OCI-LY7 (cell line): ENCODE measurements around the gene FYN. TPM values are rescaled to one million over a fixed set of nuclear protein-coding genes. Genes with fewer than 3 reads are reported as not detected.

Experiments
- BruUV-seq: library from RNA; stranded (reverse); fragments of 400-500 nt; replicated peaks from 2 replicates; lab custom pipeline; 2021; lab: Mats Ljungman, UMichigan
- CTCF ChIA-PET: fragments of 300-600 bp; sonication (Branson Sonifier 250); formaldehyde crosslinking; loops from one replicate; lab custom pipeline; 2022; ENCODE audit warnings: antibody characterized with exemption; ENCODE audit not compliant: unreplicated experiment; lab: Charles Lee
- POLR2A ChIA-PET: fragments of 300-600 bp; sonication (Branson Sonifier 250); formaldehyde crosslinking; loops from one replicate; lab custom pipeline; 2022; ENCODE audit warnings: antibody characterized with exemption; lab: Charles Lee
- DNase-seq: peaks from one replicate; pipeline ENCODE4 v3.0.0-alpha.2; 2015; ENCODE audit warnings: low spot score
- H2AFZ ChIP-seq: fragments of 200-600 bp; sonication (generic), shearing (Covaris generic); 2 replicates; pipeline ENCODE4 v1.6.1; 2014; ENCODE audit warnings: mild to moderate bottlenecking, antibody characterized with exemption, low read length, moderate library complexity
- H3K27ac ChIP-seq: fragments of 200-600 bp; sonication (generic); 2 replicates; pipeline ENCODE4 v1.5.1; 2014; ENCODE audit warnings: mixed run types, low read depth, mild to moderate bottlenecking, moderate library complexity, low read length, inconsistent platforms; ENCODE audit not compliant: poor library complexity, severe bottlenecking
- H3K36me3 ChIP-seq: fragments of 200-600 bp; sonication (generic); 2 replicates; pipeline ENCODE4 v1.6.1; 2014; ENCODE audit warnings: mild to moderate bottlenecking, antibody characterized with exemption, low read length, moderate library complexity, mixed read lengths; ENCODE audit not compliant: insufficient read depth
- H3K4me1 ChIP-seq: fragments of 200-600 bp; sonication (generic); 2 replicates; pipeline ENCODE4 v1.5.1; 2014; ENCODE audit warnings: mild to moderate bottlenecking, low read length; ENCODE audit not compliant: insufficient read depth, poor library complexity, severe bottlenecking
- H3K4me2 ChIP-seq: fragments of 200-600 bp; sonication (generic); 2 replicates; pipeline ENCODE4 v1.6.1; 2014; ENCODE audit warnings: mild to moderate bottlenecking, low read length
- H3K4me3 ChIP-seq: fragments of 200-600 bp; sonication (generic); 2 replicates; pipeline ENCODE4 v1.5.1; 2014; ENCODE audit warnings: mild to moderate bottlenecking, low read depth, low read length; ENCODE audit not compliant: poor library complexity, severe bottlenecking
- H3K79me2 ChIP-seq: fragments of 200-600 bp; sonication (generic); 2 replicates; pipeline ENCODE4 v1.6.1; 2016; ENCODE audit warnings: low read depth, mild to moderate bottlenecking, low read length, moderate library complexity, mixed read lengths; ENCODE audit not compliant: insufficient read depth
- H3K9me2 ChIP-seq: fragments of 200-600 bp; sonication (generic); 2 replicates; pipeline ENCODE4 v1.6.1; 2016; ENCODE audit warnings: mild to moderate bottlenecking, low read length, mixed read lengths; ENCODE audit not compliant: insufficient read depth
- H3K9me3 ChIP-seq: fragments of 200-600 bp; sonication (generic); 2 replicates; pipeline ENCODE4 v1.6.1; 2014; ENCODE audit warnings: mild to moderate bottlenecking, mixed run types, low read length, mixed read lengths
- H4K20me1 ChIP-seq: fragments of 200-600 bp; sonication (generic); 2 replicates; pipeline ENCODE4 v1.6.1; 2014; ENCODE audit warnings: mild to moderate bottlenecking, antibody characterized with exemption, low read length, moderate library complexity, mixed read lengths; ENCODE audit not compliant: insufficient read depth
- CTCF ChIP-seq: fragments of 200-600 bp; sonication (generic); conservative IDR thresholded peaks from 2 replicates; pipeline ENCODE4 v1.5.1; 2014; ENCODE audit warnings: mild to moderate bottlenecking, antibody characterized with exemption, low read length, moderate library complexity, mixed read lengths
- EZH2phosphoT487 ChIP-seq: fragments of 200-600 bp; sonication (generic); IDR thresholded peaks from 2 replicates; pipeline ENCODE4 v1.6.1; 2018; ENCODE audit warnings: low read depth, borderline replicate concordance, mild to moderate bottlenecking, mixed run types, antibody characterized with exemption, low read length, moderate library complexity, mixed read lengths
- intact Hi-C: fragments of 100-400 bp; cut with micrococcal nuclease; formaldehyde crosslinking; loops from one replicate; pipeline ENCODE4 v1.10.0; 2022; ENCODE audit not compliant: unreplicated experiment
- total RNA-seq, 2 experiments: library from RNA; depleted of rRNA in 1 of 2; stranded (reverse); fragments of >200 nt in 1 of 2; shearing (Covaris generic) in 1 of 2; gene quantifications; 2 replicates each; pipeline ENCODE4 v1.2.3, GENCODE V29; 2014 to 2022

FYN gene
- total RNA-seq, 2 experiments from 2014 or later, result 57.3 to 92.9 TPM

GRCh38 chr6:111846066-111846465 lies 27.2 kb downstream of the FYN start:
- ChIA-PET POLR2A (interaction anchor here (0.7 kb wide), 3 partner anchors 42 to 1785 kb away, joined by 3 to 4 read pairs (median 3); no protein-coding TSS in a partner anchor), CTCF (no interaction called here)
- DNase-seq, result no peak
- H2AFZ ChIP-seq, result no peak overlapping the region
- no peak overlapping the region for H3K27ac ChIP-seq
- 0 out of 2 replicates have a peak, but pooled peaks cover 8% of the 10 kb centered on the region for H3K36me3 ChIP-seq
- no peak overlapping the region for H3K4me2 ChIP-seq
- TF ChIP-seq EZH2phosphoT487 (no peak), CTCF (no peak)
- H3K9me2 ChIP-seq, result no peaks in the 10 kb centered on the region
- H3K79me2 ChIP-seq, result no peaks in the 10 kb centered on the region
- BruUV-seq, result no TSS peak
- no peaks in the 10 kb centered on the region; the same call in 1 of the 2 replicates for H4K20me1 ChIP-seq
- no peaks in the 10 kb centered on the region for H3K9me3 ChIP-seq
- peaks cover 39% of the 10 kb centered on the region for H3K4me1 ChIP-seq
- H3K4me3 ChIP-seq, result no peak overlapping the region
- intact Hi-C loops, result no loop called here

GRCh38 chr6:111845441-111845871 lies 27.8 kb downstream of the FYN start:
- Histone ChIP-seq H4K20me1 (no peaks in the 10 kb centered on the region; the same call in 1 of the 2 replicates), H3K4me1 (peaks cover 35% of the 10 kb centered on the region), H3K79me2 (no peaks in the 10 kb centered on the region), H3K36me3 (0 out of 2 replicates have a peak, but pooled peaks cover 8% of the 10 kb centered on the region), H2AFZ (no peak overlapping the region), H3K4me2 (peak overlapping the region; percentile 39), H3K9me2 (no peaks in the 10 kb centered on the region), H3K27ac (no peak overlapping the region), H3K9me3 (no peaks in the 10 kb centered on the region), H3K4me3 (no peak overlapping the region)
- TF ChIP-seq EZH2phosphoT487 (no peak), CTCF (no peak)
- intact Hi-C loops, result no loop called here
- no TSS peak for BruUV-seq
- ChIA-PET CTCF (no interaction called here), POLR2A (interaction anchor here (0.7 to 1.5 kb wide), 4 partner anchors 39 to 1786 kb away, joined by 3 to 4 read pairs (median 3); no protein-coding TSS in a partner anchor)
- no peak for DNase-seq

GRCh38 chr6:111844921-111845320 lies 28.3 kb downstream of the FYN start:
- ChIA-PET CTCF (no interaction called here), POLR2A (interaction anchor here (1.3 to 2.1 kb wide), 4 partner anchors 9 to 39 kb away, joined by 3 to 20 read pairs (median 7); no protein-coding TSS in a partner anchor)
- peak overlapping the region; percentile 39 for H3K4me2 ChIP-seq
- H4K20me1 ChIP-seq, result no peaks in the 10 kb centered on the region; the same call in 1 of the 2 replicates
- no peak overlapping the region for H3K4me3 ChIP-seq
- TF ChIP-seq CTCF, result no peak
- TF ChIP-seq EZH2phosphoT487, result no peak
- H3K27ac ChIP-seq, result no peak overlapping the region
- no peak for DNase-seq
- 0 out of 2 replicates have a peak, but pooled peaks cover 8% of the 10 kb centered on the region for H3K36me3 ChIP-seq
- no peak overlapping the region for H2AFZ ChIP-seq
- intact Hi-C loops, result loop anchor here (5.0 kb wide), 1 partner anchor 78 kb away; no protein-coding TSS in a partner anchor
- no peaks in the 10 kb centered on the region for H3K9me3 ChIP-seq
- no TSS peak for BruUV-seq
- H3K79me2 ChIP-seq, result no peaks in the 10 kb centered on the region
- peaks cover 32% of the 10 kb centered on the region for H3K4me1 ChIP-seq
- H3K9me2 ChIP-seq, result no peaks in the 10 kb centered on the region
